NCI-H2081 (cell line): ENCODE data around the gene EPB41.
"Not testable (repeated sequence)": the region's sequence is repeated elsewhere in the genome, so short reads cannot be mapped to it uniquely, and the experiment has no call there.

ENCODE experiments used
- DNase-seq, 2 experiments: peaks; one replicate each; lab custom pipeline; 2025; lab: John Stamatoyannopoulos, UW

Gene EPB41

GRCh38 chr1:29112705-29113412, 198.5 kb downstream of the EPB41 start:
- DNase-seq: no peak

DNA sequence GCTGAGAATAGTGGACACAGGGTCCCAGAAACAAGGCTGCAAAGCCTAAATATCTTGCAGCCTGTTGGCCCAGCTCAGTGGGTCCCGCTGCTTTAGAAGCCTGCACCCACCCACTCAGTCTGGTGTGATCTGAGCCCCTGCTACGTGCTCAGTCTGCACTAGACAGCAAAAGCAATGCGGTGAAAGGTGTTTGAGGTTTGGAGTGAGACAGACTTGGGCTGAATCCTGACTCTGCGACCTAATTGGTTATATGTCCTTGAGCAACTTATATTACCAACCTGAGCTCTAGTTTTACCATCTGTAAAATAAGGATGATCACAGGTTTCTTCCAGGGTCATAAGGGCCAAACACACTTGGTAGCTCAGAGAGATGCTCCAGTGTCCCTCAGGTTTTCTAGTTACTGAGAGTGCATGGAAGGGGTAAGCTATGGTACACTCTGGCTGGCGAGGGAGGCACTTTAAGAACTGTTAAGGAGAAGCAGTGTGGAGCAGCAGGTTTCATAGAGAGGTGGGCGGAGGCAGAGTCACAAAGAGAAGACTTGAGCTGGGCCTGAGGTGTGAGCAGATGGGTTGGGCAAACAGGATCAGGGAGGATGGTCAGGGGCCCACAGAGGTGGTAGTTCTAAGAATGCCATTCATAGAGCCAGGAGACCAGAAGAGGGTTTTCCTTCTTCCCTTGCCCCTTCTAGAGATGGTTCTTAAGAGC, 199.2 kb downstream of the EPB41 start:
- DNase-seq: no peak

GRCh38 chr1:29114654-29115053, 200.3 kb downstream of the EPB41 start:
- no peak for DNase-seq

DNA sequence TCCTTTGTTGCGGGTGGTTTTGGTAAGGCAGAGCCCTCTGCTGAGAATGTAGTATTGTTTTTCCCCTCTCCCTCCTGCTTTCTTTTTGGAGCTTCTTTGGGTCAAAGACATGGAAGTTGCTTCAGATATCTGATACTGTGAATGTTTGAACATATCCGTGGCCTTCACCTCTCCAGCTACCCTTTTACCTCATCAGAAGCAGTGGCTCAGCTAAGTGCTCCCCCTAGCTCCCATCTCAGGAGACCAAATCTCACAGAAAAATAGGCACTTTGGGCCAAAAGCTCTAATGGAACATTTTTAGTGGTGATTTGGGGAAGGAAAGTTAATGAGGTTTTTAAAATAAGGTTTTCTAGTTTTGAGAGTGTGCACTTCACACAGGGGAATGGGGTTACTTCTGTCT, 203.0 kb downstream of the EPB41 start:
- DNase-seq: no peak

DNA sequence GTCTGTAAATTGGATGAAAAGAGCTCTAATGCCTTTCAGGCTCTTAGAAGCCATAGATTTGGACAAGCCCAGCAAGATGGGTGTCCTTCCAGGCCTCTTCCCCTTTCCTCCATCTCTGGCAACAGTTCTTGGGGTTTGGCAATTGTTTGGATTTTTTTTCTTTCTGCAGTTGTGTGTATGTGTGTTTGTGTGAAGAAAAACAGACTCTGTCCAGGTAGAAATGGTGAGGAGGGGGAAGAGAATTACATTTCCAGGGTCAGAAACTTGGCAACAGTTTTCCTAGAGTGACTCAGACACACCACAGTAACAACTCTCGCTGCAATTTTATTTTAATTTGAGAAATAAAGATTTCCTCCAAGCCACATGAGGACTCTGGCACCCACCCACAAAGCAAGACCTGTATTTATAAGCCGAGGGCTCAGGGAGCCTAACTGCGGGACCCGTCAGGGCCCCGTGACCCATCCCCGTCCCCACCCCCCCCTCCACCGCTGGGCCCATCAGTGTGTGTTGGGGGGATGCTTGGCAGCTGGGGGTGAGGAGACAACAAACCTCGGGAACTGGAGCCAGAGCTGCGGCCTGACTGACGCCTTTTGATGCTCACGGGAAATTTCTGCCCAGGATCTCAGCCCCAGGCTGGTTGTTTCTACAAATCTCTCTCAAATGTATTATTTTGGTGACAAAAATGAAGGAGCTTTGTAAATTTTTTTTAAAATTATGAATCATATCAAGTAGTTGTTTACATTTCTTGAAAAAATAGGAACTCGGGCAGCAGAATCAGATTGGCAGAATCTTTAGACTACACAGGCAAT, 205.0 kb downstream of the EPB41 start:
- DNase-seq: no peak

- DNase-seq: no peak
These were observed 206.0 kb downstream of the EPB41 start for GRCh38 chr1:29120367-29120766.

DNA sequence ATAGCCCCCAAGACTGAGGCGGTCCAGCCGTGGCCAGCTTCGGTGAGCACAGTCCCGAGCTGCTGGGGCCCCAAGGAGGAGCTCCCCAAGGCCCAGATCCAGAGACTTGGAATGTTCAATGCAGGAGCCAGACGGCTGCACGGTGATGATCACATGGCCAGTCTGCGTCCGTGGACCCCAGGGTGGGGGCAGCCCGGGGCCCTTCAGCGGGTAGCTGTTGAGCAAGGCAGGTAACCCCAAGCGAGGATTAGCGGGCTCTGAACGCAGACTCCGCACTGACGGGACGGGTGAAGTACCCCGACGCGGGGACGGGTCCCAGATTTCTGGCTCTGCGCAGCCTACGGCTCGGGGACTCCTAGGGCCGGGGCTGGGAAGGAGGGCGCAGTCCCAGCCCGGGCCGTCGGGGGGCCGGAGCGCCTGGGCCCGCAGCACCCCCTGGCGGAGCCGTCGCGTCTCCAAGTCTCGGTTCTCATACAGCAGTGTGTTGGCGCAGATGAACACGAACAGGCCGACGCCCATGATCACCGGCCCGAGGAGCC, 206.6 kb downstream of the EPB41 start:
- DNase-seq: no peak

DNA sequence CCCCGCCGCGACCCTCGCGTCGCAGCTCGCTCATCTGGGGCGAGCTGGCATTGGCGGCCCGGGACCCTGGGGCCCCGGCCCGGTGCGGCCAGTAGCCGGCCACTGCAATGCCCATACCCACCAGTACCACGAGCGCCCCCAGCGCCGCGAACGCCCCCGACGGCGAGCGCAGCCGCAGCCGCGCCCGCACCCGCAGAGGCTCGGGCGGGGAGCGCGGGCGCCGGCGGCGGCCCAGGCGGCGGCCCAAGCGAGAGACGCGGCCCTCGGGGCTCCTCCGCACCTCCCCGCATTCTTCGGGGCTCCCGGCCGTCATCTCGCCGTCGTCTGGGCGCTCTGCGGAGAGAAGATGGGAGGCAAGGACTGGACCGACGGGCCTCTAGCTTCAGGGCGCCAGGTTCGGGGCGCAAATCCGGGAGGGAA, 207.2 kb downstream of the EPB41 start:
- no peak for DNase-seq

- no peak for DNase-seq
These were observed 207.7 kb downstream of the EPB41 start for GRCh38 chr1:29121936-29122681.

DNA sequence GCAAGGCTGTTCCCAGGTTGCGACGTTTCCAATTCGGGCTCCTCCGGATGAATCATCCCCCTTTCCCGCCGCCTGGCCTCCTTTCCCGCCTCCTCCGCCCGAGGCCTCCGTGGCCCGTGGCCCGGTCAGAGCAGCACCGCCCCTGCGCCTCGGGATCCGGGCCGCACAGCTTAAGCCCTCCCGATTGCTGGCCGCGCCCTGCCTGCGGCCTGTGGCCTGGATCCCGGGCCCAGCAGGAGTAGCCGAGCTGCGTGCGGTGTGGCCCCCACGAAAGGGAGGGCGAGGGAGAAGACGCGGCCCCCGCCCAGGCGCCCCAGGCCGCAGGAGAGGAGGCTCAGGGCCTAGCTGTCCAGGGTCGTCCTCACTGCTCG, 208.3 kb downstream of the EPB41 start:
- no peak for DNase-seq

GRCh38 chr1:29123053-29123886, 208.9 kb downstream of the EPB41 start:
- DNase-seq: no peak

DNA sequence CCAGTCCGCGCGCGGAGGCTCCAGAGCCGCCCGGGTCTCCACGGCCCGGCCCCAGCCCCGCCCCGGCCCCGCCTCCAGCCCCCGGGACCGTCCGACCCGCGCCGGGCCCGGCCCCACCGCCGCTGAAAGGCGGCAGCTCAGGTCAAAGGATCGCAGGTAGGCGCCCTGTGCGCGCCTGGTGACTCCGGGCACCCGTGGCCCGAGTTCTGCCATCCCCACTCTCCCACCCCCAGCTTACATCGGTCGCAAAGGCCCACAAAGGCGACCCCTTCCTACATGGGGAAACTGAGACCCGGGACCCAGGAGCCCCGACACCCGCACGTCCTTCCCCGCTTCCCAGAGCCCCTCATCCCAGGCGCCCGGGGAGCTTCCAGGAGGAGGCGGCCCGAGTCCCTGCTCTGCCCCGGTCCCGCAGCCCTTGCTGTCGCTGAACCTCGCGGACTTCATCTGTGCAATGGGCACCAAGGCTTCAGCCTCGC, 209.6 kb downstream of the EPB41 start, which contains the start of gene TMEM200B:
Gene TMEM200B, minus strand, starts transcription at position 17 of the 479 bp plus-strand sequence. CDS start 2,075 bp downstream, outside the sequence.
- DNase-seq: no peak

GRCh38 chr1:29124366-29125236, 210.2 kb downstream of the EPB41 start:
- no peak for DNase-seq

DNA sequence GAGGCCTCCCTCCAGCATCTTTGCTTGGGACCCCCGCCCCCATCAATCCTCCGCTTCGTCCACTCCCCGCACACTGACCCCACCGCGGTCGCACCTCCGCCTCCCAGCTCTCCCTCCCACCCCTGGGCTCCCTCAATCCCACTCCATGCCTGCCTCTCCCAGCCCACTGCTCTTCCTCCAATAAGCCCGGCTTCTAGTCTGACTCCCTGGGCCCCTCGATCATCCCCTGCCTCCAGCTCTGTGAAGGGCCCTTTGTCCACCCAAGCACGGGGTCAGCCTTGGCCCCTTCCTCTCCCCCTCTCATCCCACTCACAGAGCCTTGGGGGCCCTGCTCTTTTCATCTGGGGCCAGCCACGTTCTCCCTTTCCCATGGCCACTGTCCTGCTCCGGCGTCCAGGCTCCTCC, 210.9 kb downstream of the EPB41 start:
- no peak for DNase-seq

- DNase-seq: no peak
These were observed 211.4 kb downstream of the EPB41 start for GRCh38 chr1:29125788-29126187.

GRCh38 chr1:29126198-29126597, 211.8 kb downstream of the EPB41 start:
- DNase-seq: no peak

GRCh38 chr1:29128739-29129138, 214.4 kb downstream of the EPB41 start:
- DNase-seq: no peak

GRCh38 chr1:29129916-29130315, 215.5 kb downstream of the EPB41 start:
- no peak for DNase-seq

- not testable (repeated sequence) for DNase-seq
These were observed 216.7 kb downstream of the EPB41 start for GRCh38 chr1:29131056-29131455.
